BJ (cell line): ENCODE results near the gene PCBP3. TPM values are rescaled to one million over a fixed set of nuclear protein-coding genes. Genes with fewer than 3 reads are reported as not detected.

ENCODE experiments used
- CTCF ChIA-PET: fragments of 350-600 bp; formaldehyde crosslinking; extraction: SDS; loops from one replicate; lab custom pipeline; 2021; ENCODE audit warnings: antibody characterized with exemption, inconsistent platforms; lab: Yijun Ruan, JAX
- POLR2A ChIA-PET: fragments of 300-600 bp; sonication (Branson Sonifier 250); formaldehyde crosslinking; extraction: SDS; loops from one replicate; lab custom pipeline; 2021; ENCODE audit warnings: antibody characterized with exemption; lab: Charles Lee
- DNase-seq: peaks from one replicate; pipeline ENCODE4 v3.0.0-alpha.2; 2011; ENCODE audit warnings: low read depth
- H3K27me3 ChIP-seq: 2 replicates; pipeline ENCODE4 v1.6.0; 2011; ENCODE audit warnings: low read length; ENCODE audit not compliant: control insufficient read depth, insufficient read depth
- H3K36me3 ChIP-seq: 2 replicates; pipeline ENCODE4 v1.5.1; 2011; ENCODE audit warnings: low read length; ENCODE audit not compliant: control insufficient read depth, insufficient read depth
- H3K4me3 ChIP-seq: 2 replicates; pipeline ENCODE4 v1.5.1; 2011; ENCODE audit warnings: low read depth, mild to moderate bottlenecking, control low read depth, low read length
- CTCF ChIP-seq: IDR thresholded peaks from 2 replicates; pipeline ENCODE4 v1.5.1; 2011; ENCODE audit warnings: low read depth, mild to moderate bottlenecking, control low read depth, inconsistent platforms, low read length, moderate library complexity; ENCODE audit not compliant: insufficient read depth
- polyA plus RNA-seq: library from polyadenylated mRNA; depleted of rRNA; stranded (reverse); fragments of >200 nt; gene quantifications from 2 replicates; pipeline ENCODE4 v1.2.3, GENCODE V29; 2011

The PCBP3 gene
- polyA plus RNA-seq, 1 experiment, result 2.1 TPM

- Histone ChIP-seq H3K36me3 (no peaks in the 10 kb centered on the region), H3K4me3 (no peak overlapping the region), H3K27me3 (no peaks in the 10 kb centered on the region)
- TF ChIP-seq CTCF, result no peak
- POLR2A ChIA-PET, result no interaction called here
- no peak for DNase-seq
- CTCF ChIA-PET, result interaction anchor here (1.5 kb wide), 1 partner anchor 12 kb away, joined by 5 read pairs; no protein-coding TSS in a partner anchor
Observed at GRCh38 chr21:45763074-45763473, 119.5 kb downstream of the PCBP3 start.

- Histone ChIP-seq H3K36me3 (no peaks in the 10 kb centered on the region), H3K4me3 (no peak overlapping the region), H3K27me3 (no peaks in the 10 kb centered on the region)
- ChIA-PET CTCF (interaction anchor here (1.5 kb wide), 1 partner anchor 12 kb away, joined by 5 read pairs; no protein-coding TSS in a partner anchor), POLR2A (no interaction called here)
- TF ChIP-seq CTCF, result no peak
- no peak for DNase-seq
Observed at GRCh38 chr21:45763506-45763905, 120.0 kb downstream of the PCBP3 start.

- CTCF ChIA-PET, result interaction anchor here (0.7 to 1.5 kb wide), 2 partner anchors 11 to 52 kb away, joined by 3 to 5 read pairs; no protein-coding TSS in a partner anchor
- Histone ChIP-seq H3K4me3 (no peak overlapping the region), H3K27me3 (no peaks in the 10 kb centered on the region)
Observed at GRCh38 chr21:45764792-45765191, 121.3 kb downstream of the PCBP3 start.

GRCh38 chr21:45765375-45765774 lies 121.8 kb downstream of the PCBP3 start:
- no peak for DNase-seq
- no peak overlapping the region for H3K4me3 ChIP-seq
- no peaks in the 10 kb centered on the region for H3K27me3 ChIP-seq
- TF ChIP-seq CTCF, result no peak
- CTCF ChIA-PET, result interaction anchor here (0.7 kb wide), 1 partner anchor 51 kb away, joined by 3 read pairs; no protein-coding TSS in a partner anchor
- no peaks in the 10 kb centered on the region for H3K36me3 ChIP-seq
- POLR2A ChIA-PET, result no interaction called here

More at GRCh38 chr21:45764792-45765191, 121.3 kb downstream of the PCBP3 start:
- no peak for DNase-seq
- POLR2A ChIA-PET, result no interaction called here
- H3K36me3 ChIP-seq, result no peaks in the 10 kb centered on the region
- TF ChIP-seq CTCF, result no peak

- CTCF ChIA-PET, result no interaction called here
- POLR2A ChIA-PET, result no interaction called here
- Histone ChIP-seq H3K36me3 (no peaks in the 10 kb centered on the region), H3K27me3 (no peaks in the 10 kb centered on the region), H3K4me3 (no peak overlapping the region)
- TF ChIP-seq CTCF, result no peak
- DNase-seq, result no peak
Observed at GRCh38 chr21:45766055-45766454, 122.5 kb downstream of the PCBP3 start.
